HTR-8/SVneo (cell line): ENCODE results near the gene CPSF3.

ENCODE experiments used
- DNase-seq: peaks from one replicate; pipeline ENCODE4 v3.0.0; 2011; ENCODE audit warnings: low spot score, mixed read lengths; ENCODE audit not compliant: insufficient read length
- FAIRE-seq: peaks from 2 replicates; lab custom pipeline; 2011; peaks lifted over from hg19 to GRCh38; lab: Jason Lieb, UNC

The CPSF3 gene

DNA sequence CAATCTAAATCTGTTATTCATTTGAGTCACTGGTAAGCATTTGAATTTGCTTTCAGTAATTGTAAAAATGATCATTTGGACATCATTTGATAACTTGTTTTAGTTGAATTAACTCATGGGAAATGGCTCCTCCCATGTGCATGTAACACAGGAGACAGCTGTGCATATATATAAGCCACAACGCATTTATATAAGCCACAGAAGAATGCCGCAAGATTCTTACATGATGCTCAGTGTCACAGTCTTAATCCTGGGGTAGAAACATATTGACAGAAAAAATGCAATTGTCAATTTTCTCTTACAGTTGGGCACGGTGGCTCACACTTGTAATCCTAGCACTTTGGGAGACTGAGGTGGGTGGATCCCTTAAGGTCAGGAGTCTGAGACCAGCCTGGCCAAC is 37.6 kb downstream of the CPSF3 start:
- FAIRE-seq (no peak), DNase-seq (no peak)

DNA sequence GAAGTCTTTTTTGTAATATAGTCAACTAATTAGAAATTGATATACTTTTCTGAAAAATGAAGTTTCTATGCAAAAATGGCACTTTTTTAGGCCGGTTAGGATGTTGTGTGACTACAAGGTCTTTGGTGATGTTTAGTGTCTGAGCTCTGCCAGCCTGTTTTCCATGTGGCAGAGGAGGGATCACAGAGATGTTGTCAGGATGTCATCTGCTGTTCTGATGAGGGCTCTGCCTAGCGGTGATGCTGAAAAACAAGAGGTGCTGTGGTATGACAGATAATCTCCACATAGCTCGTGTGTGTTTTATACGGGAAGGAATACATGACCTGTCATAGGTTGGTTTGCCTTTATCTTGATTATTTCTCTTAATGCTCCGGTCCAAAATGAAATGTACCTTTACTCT is 38.9 kb downstream of the CPSF3 start:
- DNase-seq (no peak), FAIRE-seq (no peak)

DNA sequence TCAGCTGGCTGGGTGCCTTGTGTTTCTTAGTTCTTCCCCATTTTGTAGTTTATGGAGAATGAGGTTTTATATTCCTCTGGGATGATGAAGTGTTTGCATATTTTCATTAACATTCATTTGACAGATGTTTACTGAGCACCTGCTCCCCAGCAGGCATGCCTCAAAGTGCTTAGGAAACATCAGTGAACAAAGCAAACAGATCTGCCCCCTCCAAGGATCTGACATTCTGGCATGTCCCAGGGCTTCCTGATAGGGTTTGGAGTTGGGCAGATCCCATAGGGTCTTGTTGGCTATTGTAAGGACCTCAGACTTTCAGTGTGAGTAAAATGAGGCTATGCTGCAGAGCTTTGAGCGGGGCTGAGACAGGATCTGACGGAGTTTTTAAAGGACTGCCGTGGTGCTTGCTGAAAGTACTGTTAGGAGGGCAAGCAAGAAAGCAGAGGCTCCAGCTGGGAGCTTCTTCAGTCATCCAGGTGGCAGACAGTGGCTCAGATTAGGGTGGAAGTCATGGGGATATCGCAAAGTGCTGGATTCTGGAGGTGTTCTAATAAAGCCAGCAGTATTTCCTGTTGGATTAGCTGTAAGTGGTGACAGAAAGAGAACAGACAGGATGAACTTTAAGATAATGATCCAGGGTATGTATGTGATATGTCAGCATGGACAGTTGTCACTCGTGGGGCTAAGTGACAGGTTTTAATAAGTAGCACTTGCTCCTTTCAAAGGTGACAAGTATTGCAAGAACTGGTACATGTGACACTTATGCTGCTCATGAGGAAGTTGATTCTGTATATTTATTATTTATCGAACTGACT is 39.6 kb downstream of the CPSF3 start:
- FAIRE-seq, result no peak
- DNase-seq, result no peak

DNA sequence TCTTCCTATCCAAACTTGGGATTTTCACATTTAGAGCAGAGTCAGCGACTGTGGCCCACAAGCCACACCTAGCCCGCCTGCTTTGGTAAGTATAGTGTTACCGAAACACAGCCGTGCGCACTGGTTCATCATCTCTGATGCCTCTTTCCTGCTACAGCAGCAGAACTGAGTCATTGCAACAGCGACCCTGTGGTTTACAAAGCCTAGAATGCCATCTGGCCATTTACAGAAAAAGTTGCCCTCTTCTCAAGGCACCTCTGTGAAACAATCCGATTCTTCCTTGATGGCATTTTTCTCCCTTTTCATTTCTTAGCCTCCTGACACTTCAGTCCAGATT is 40.2 kb downstream of the CPSF3 start:
- no peak for FAIRE-seq

DNA sequence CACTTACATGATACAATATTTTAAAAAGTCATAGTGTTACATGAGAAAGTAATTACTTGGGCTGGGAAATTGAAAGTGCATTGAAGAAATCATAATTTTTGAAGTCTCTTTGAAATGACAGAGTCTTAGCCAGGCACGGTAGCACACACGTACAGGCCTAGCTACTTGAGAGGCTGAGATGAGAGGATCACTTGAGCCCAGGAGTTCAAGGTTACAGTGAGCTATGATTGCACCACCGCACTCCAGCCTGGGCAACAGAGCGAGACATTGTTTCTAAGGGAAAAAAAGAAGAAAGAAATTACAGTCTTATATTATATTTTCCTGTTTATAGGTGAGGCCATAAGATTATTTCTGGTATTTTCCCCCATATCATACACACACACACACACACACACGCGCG is 41.7 kb downstream of the CPSF3 start:
- no peak for FAIRE-seq
- no peak for DNase-seq

More for the DNA sequence above, 40.2 kb downstream of the CPSF3 start:
- DNase-seq, result no peak

DNA sequence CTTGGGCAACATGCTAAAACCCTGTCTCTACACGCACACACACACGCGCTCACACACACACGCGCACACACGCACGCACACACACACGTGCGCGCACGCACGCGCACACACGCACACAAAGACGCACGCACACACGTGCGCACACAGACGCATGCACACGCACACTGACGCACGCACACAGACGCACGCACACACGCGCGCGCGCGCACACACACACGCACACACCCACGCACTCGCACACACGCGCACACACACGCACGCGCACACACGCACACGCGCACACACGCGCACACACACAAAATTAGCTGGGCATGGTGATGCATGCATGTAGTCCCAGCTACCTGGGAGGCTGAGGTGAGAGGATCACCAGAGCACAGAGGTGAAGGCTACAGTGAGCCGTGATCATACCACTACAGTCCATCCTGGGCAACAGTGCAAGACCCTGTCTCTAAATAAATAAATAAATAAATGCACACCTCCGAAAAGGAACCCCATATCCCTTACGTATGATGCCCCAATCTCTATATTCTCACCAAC is 42.8 kb downstream of the CPSF3 start:
- FAIRE-seq (peak; percentile 80), DNase-seq (no peak)

DNA sequence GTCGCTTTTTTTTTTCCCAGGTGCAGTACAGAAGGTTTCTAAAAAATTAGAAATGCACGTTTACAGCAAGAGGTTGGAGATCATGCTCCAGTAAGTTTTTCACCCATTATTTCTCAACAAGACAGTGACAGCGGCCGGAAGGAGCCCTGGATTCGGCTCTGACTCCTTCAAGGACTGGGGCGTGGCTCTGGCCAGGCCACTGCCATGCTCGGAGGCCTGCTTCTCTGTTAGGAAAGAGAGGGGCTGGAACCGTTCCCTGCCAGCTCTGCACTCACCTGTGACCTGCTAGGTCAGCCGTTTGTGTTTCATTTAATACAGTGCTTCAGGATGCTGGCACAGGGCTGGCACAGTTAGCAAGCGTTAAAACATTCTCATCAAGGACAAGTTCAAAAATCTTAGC is 44.2 kb downstream of the CPSF3 start:
- no peak for DNase-seq
- no peak for FAIRE-seq

DNA sequence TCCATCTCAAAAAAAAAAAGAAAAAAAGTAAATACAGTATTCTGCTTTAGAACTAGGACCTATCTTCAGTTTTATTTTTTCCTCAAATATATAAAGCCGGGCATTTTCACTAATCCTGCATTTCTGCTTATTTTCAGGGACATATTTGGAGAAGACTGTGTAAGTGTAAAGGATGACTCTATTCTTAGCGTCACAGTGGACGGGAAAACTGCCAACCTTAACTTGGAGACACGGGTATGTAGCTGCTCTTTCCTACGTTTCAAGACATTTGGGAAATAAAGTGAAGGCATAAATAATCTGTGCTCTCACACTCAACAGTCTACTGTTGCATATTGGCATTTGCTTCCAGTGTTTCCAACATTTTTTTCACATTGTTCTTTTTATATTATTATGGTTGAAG is 47.8 kb downstream of the CPSF3 start:
- FAIRE-seq (no peak), DNase-seq (no peak)

DNA sequence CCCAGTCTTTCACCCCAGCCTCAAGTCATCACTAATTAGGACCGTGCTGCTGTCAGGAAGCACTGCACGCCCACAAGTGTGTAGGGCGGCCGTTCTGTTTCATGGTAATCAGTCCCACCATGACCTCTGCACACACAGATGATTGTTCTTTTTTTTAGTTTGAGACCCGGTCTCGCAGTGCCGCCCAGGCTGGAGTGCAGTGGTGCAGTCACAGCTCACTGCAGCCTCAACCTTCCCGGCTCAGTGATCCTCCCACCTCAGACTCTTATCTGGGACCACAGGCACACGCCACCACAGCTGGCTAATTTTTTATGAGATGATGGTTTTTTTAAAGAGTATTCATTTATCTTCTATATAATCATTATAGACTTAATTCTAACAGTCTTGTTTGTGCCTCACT is 49.1 kb downstream of the CPSF3 start:
- DNase-seq (no peak), FAIRE-seq (no peak)

DNA sequence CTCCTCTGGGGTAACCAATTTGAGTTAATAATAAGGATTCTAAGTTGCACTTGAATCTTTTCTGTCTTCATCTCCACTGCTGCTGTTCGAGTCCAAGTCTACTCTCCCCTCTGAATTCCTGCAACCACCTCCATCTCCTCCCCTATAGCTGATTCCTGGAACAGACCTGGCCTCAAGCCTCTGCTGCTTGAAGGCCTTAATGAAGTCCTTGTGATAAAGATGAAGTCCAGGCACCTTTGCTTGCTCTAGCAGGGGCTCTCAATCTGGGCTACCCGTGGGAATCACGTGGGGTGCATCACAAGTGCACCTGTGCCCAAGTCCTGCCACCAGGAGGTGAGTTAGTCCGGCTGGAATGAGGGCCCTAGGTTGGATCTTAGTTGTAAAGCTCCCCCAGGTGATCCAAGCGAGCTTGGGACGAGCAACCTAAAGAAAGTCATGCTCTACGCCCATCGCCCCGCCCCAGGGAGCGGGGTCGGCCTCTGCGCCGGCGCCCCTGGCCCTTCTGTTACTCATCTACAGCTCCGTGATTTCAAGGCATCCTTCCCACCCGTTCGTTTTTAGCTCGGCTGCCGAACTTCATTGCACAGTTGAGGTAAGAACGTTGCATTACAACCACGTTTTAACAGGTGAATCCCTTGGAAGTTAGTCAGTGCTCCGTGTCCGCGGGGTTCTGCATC is 50.0 kb downstream of the CPSF3 start:
- FAIRE-seq (no peak), DNase-seq (no peak)

DNA sequence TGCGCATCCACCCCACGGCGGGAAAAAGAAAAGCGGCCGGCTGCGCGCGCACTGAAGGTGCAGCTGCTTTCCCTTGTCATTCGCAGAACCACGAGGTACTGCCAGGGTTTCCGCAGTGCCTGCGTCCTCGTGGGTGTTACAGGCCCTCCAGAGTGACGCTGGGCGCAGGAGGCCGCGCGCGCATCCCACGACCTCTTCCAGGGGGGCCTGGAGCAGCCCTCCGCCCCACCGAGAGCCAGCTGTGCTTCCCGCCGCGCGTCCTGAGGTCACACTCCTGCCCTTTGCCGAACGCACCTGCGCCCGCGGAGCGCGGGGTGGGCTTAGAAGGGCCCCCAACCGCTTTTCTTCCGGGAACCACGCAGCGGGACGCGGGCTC is 50.5 kb downstream of the CPSF3 start:
- no peak for FAIRE-seq
- DNase-seq, result no peak

DNA sequence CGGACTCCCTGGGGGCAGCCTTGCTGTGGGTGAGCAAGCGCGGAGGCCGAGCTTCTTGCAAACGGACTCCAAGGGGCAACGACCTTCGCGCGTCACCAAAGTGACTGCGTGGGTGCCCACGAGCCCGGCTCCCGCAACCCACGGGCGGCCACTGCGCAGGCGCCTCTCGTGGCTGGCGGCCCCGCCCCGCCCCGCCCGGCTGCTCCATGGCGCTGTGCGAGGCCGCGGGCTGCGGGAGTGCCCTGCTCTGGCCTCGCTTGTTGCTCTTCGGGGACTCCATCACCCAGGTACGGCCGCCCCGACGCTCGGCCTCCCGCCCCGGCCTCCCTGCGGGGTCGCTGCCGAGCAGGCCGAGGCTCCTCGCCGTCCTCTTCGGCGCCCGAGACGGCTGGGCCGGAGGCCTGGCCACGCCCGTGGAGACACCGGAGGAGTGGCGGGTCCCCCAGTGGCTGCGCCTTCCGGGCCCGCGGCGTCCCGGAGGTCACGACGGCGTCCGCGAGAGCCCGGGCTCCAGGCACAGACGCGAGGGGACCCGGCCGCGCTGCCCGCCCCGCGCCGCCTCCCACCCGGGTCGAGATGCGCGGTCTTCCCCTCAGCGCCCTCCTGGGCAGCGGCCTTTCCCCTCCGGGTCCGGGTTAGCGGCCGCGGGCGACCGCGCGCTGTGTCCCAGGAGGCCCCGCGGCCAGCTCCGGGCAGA is 51.1 kb downstream of the CPSF3 start, which contains the start of gene IAH1:
Gene IAH1 (plus strand): TSS at position 191 of the 697 bp plus-strand sequence. CDS start 16 bp downstream, at position 207.
- FAIRE-seq (no peak), DNase-seq (peak; percentile 75)

DNA sequence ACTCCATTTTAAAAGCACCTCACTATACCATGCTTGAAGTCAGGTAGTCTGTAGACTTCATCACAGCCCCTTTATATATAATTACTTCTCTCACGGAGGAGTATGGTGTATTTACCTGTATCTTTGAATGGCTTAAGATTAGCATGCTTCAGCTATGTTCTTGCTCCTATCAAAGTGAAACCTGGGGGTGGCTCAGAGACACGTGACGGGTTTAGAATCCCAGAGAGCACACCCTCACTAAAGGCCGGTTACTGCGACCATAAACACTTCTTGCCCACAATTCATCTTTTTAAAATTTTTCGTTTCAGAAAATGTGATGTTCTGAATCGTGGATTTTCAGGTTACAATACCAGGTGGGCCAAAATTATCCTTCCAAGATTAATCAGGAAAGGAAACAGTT is 54.5 kb downstream of the CPSF3 start:
- no peak for FAIRE-seq
- no peak for DNase-seq

DNA sequence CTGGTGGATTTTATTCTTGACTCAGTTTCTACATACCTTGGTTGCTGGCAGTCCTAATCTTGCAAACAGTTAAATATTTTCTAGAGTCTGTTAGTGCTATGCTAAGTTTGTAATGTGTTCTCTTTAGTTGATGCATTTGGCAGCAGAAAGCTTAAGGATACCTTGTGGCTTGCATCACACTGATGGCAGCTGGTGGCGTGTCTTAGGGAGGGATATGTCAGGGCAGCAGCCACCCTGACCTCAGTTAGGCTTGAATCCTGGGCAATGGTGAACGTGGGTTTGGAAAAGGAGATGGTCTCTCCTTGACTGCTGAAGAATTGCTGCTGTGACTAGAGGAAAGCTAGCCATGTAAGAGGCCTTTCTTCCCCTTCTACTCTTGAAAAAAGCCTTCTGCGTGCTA is 55.1 kb downstream of the CPSF3 start:
- FAIRE-seq, result no peak

DNA sequence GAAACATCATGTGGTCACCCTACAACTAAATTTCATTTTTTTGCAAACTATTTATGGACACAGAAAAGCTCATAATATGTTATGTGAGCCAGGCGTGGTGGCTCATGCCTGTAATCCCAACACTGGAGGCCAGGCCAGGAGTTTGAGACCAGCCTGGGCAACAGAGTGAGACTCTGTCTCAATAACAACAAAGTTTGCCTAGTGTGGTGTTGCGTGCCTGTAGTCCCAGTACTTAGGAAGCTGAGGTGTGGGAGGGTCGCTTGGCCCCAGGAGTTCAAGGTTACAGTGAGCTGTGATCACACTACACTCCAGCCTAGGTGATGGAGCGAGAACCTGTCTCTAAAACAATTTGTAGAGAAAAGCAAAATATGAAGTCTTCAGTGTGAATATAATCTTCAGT is 56.7 kb downstream of the CPSF3 start:
- FAIRE-seq, result no peak
- no peak for DNase-seq

More for the DNA sequence above, 55.1 kb downstream of the CPSF3 start:
- no peak for DNase-seq

DNA sequence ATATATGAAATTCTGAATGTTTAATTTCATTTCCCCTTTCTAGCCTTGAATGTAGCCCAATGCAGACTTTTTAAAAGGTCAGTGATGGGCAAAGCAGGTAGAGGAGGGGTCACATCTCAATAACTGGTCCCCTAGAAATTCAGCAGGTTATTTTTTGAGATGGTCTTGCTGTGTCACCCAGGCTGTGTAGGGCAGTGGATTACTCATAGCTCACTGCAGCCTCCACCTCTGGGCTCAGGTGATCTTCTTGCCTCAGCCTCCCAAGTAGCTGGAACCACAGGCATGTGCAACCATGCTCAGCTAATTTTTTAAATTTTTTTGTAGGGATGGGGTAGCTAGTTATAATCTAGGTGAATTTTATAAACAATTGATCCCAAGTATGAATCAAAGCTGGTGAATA is 59.7 kb downstream of the CPSF3 start:
- DNase-seq (no peak), FAIRE-seq (no peak)

DNA sequence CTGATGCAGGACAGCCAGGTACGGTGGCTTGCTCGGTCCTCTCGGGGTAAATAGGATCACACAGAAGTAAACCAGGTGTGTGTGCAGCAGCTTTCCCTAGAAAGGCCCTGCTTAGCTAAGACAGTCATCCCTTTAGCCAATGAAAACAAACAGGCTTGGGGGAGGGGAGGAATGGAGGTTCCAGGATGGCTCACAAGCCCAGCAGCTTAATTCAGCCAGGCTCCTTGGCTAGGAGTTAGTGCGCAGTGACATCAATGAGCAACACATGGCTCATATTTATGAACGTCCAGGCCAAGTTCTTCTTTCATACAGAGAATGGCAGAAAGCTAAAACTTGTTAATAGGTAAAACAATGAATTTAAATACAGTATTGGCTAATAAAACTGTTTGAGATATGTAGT is 61.1 kb downstream of the CPSF3 start:
- no peak for FAIRE-seq
- no peak for DNase-seq

DNA sequence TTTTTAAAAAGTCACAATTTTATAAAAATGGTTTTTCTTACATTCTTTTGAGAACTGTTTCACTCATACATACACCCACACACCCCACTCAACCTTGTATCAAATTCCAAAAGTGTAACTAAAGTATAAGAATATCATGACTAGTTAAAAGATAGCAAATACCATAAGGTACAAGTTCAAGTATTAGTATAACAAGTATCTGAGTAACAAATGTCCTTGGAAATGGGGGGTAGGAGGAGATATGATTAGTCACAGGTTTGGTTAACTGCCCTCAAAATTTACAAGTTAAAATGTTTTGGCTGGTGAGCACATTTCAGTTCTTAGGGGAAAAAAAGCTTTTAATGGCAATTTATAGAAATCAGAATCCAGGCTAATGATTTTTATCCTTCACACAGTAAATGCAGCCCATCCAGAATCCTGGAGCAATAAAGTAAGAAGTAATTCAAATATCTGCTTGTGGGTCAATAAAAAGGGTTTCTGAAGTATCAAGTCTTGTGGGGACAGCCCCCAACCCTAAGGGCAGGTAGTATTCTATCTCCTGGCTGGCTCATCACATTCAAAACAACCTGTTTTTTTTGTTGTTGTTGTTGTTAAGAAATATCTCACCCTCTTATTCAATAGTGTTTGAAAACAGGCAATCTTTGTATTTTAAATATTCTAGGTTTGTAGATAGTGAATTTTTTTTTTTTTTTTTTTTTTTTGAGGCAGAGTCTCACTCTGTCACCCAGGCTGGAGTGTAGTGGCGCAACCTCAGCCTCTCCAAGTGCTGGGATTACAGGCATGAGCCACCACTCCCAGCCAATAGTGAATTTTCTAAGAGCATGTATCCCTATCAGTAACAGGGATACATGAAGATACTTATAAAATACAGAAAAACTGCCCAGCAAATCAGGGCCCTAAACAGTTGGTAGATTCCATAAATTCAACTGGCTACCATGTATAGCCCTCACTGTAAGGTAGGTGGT is 65.4 kb downstream of the CPSF3 start:
- DNase-seq, result no peak
- no peak for FAIRE-seq

DNA sequence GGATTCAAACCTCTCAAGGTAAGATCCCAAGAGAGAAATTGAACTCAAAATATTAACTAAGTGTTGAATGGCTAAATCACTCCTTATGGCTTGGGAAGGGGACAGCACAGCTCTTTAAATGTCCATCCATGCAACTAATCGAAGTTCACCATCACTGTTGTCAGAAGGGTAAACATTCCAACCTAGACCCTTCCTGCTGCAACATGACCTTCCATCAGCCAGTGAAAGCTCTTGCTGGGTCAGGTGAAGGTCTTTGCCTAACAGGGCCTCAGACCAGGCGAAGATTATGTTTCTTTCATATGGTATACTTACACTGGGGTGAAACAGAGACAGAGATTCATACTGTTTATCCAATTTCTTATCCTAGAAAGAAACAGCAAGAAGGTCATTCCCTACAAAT is 67.3 kb downstream of the CPSF3 start:
- FAIRE-seq (no peak), DNase-seq (no peak)

DNA sequence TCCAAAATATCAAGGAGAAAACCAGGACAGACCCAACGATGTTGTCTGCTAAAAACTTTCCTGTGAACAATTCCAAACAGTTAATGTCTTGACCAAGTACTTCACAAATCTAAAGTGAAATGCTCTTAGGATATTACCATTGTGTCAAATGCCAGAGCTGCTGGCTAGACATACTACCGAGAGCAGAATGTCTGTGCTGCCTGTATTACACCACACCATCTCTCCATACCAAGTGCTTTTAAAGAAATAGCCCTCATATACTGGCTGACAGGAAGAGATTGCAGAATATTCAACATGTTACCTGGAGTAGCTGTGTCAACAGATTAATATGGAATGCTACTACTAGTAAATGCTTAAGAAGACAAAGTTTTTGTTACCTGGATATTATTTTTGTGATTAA is 69.5 kb downstream of the CPSF3 start:
- no peak for DNase-seq
- no peak for FAIRE-seq
